SHP77 (cell line): Measurements from ENCODE around the gene MYH4.

Experiments used
- DNase-seq, 2 experiments: peaks; one replicate each; lab custom pipeline; 2025; lab: John Stamatoyannopoulos, UW

Gene MYH4

GRCh38 chr17:10469459-10469858 is at the start of gene MYH4:
Gene MYH4, minus strand, starts transcription at chr17:10469559. Its CDS starts 2,814 bp downstream, at chr17:10466745.
- DNase-seq = no peak

DNA sequence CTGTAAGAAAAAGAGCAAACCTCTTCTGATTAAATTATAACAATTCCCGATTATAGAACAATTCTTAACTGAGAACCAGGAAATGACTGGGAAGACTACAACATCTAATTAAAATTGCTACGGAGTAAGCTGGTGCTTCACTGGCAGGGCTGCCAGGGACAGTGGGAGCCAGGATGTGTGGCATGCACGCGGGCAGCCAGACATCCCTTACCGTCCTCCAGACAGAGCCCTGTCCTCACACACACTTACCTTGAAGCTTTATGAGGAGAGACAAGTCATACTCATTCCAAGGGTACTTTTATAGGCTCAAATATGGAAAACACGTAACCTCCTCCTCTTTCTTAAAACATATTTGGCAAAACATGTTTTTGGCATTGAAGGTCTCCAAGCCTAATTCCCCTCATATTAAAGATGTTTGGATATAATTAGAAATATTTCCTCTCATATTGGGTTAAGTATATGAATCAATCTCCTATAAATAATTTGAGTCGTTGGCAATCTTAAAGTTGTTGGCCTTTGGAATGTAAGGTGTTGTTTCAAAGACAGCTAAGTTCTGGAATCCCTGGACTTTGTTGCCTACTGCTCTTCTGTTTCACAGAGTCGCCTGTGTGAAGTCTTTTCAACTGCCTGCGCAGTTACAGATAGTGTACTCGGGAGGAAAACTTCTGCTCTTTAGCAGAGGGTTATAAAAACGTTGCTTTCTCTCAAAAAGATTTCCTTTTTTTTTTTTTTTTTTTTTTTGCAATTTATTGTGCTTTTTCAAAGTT is 49.1 kb upstream of the MYH4 start, which contains the start of gene MYH1:
Gene MYH1 (minus strand): TSS at position 272 of the 767 bp plus-strand sequence. CDS start 1,900 bp downstream, outside the sequence.
- DNase-seq = no peak

- DNase-seq = no peak
These were observed 47.3 kb upstream of the MYH4 start for GRCh38 chr17:10516638-10517037.

- DNase-seq = no peak
These were observed 46.7 kb upstream of the MYH4 start for GRCh38 chr17:10516065-10516464.

- no peak for DNase-seq
These were observed 44.1 kb upstream of the MYH4 start for GRCh38 chr17:10513299-10514067.

- no peak for DNase-seq
These were observed 43.5 kb upstream of the MYH4 start for GRCh38 chr17:10512856-10513255.

DNA sequence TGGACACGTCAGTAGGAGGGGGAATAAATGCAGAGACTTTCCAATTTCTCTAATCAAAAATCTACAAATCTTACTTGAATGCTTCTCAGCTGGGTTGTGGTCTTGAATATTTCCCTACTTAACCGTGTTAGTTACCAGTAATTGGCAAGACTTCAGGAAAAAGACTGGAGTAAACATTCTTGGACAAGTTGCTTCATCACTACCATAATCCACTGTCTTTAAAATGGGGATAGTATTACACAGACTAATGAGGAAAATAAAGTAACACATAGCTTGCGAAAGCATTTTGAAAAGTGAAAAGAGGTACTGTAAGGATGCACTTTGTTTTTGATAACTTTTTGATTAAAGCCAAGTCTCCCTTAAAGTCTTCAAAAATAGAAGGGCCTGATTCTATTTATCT is 30.6 kb upstream of the MYH4 start:
- DNase-seq = no peak

DNA sequence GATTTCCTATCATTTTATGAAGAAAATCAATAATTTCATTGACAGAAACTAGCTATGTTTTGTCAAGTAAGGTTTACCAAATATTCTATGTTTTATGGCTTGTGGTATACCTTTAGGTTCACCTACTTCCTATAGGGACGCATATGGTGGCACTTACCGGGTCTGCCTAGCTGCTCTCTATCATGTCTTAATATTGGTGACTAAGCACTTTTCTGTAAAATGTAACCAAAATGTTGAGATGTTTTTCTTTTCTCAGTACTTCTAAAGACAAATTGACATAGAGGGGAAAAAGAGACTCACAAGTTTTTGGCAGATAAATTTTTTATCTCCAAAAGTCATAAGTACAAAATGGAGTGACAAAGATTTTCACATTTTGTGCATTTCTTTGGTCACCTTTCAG is 22.6 kb upstream of the MYH4 start:
- no peak for DNase-seq

DNA sequence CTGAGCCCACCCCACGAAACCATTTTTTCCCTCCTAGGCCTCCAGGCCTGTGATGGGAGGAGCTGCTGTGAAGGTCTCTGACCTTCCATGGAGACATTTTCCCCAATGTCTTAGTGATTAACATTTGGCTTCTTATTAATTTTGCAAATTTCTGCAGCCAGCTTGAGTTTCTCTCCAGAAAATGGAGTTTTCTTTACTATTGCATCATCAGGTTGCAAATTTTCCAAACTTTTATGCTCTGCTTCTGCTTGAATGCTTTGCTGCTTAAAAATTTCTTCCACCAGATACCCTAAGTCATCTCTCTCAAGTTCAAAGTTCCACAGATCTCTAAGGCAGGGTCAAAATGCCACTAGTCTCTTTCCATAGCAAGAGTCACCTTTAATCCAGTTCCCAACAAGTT is 12.9 kb upstream of the MYH4 start:
- DNase-seq = no peak

DNA sequence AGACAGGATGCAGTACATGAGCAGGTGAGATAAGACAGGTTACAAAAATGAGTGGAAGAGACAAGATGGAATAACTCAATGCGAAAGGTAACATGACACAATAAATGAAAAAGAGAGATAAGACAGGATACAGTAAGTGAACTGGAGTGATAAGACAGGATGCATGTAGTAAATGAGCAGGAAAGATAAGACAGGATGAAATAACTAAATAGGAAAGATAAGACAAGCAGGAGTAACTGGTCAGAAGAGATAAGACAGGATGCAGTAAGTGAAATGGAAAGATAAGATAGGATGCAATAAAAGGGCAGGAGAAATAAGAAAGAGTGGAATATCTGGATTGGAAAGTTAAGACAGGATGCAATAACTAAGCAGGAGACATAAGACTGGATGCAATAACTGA is 8.3 kb upstream of the MYH4 start:
- no peak for DNase-seq

- no peak for DNase-seq
These were observed 5.2 kb upstream of the MYH4 start for GRCh38 chr17:10474536-10474935.

DNA sequence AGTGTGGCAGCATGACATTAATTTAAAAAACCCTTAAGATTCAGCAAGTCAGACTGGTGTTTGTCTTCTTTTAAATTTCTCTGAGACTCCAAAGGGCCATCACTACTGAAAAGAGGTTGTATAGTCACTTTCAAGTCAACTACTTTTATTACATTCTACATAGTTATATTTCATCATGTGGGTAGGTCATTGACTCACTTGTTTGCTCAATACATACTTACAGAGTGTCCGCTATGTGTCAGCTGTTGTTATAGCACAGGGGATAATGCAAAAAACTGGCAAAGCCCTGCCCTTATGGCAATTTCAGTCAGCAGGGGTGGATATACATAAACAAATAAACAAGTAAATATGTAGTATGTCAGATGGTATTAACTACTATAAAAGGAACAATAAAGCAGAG is 2.5 kb upstream of the MYH4 start:
- no peak for DNase-seq

GRCh38 chr17:10463402-10463801 is 6.0 kb downstream of the MYH4 start:
- no peak for DNase-seq

- DNase-seq = no peak
These were observed 9.3 kb downstream of the MYH4 start for GRCh38 chr17:10460062-10460461.

GRCh38 chr17:10458701-10459100 is 10.7 kb downstream of the MYH4 start:
- no peak for DNase-seq

DNA sequence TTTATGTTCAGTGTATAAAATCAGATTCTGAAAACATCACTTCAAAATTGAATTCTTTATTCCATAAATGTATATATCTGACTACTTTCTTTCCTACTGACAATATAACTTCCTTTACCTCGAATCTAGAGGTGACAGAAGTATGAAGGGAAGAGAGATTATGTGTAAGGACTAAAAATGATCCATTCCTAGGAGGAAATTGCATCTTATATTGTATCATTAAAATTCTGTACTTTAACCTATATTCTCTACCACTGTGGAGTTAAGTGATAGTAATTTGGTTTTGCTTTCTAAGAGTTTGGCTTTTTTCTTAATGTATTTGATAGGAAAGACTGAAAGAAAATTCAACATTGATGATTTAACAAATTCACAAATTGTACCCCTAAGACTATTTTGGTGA is 11.4 kb downstream of the MYH4 start:
- no peak for DNase-seq

DNA sequence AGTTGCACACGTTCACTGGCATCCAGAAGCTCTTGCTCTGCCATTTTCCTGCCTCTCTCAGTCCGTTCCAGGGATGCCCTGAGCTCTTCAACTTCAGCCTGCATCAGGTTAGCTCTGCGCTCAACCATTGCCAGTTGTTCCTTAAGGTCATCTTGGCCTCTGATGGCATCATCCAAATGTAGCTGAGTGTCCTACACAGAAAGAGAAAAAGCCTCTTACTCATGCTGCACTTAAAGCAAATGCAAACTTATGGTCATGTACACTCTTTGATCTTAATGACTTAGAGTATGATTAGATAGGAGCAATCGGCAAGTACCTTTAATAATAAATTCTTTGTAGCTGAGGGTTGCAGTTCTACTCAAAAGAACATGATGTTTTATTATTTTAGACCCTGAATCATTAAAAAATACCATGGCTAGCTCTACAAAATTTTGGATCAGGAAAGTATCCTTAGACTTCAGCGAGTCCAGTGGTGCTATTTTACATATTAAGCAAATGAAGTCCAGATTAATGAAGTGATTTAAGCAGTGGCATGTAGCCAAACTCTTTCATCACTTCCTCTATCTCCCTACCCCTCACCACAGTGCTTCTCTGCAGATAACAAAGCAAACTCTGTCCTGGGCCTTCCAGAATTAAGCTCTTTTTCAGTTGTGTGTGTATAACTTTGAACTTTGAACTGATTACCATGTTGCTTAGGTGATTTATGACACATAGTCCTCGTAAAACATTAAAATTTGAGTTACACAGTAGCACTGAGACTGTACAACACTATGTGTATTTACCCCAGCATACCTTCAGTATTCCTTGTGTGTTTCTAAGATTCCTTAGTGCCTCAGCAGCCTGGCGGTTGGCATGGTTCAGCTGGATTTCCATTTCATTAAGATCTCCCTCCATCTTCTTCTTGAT is 22.1 kb downstream of the MYH4 start:
- no peak for DNase-seq

DNA sequence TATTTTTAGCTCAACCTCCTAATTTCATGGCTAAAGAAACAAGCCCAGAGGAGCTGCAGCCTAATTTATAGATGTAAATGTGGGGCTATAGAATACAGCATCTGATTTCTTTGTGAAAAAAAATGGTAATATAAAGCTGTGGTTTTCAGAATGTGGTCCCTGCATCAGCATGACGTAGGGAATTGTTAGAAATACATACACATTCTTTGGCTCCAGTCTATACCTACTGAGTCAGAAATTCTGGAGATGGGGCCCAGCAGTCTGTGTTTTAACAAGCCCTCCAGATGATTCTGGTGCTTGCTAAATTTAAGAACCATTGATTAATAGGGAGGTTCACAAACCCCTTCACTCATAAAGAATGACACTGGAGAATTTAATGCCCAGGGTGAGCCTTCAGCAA is 29.5 kb downstream of the MYH4 start:
- no peak for DNase-seq

GRCh38 chr17:10435096-10435495 is 34.3 kb downstream of the MYH4 start:
- no peak for DNase-seq

GRCh38 chr17:10429421-10430045 is 39.8 kb downstream of the MYH4 start:
- DNase-seq = no peak

DNA sequence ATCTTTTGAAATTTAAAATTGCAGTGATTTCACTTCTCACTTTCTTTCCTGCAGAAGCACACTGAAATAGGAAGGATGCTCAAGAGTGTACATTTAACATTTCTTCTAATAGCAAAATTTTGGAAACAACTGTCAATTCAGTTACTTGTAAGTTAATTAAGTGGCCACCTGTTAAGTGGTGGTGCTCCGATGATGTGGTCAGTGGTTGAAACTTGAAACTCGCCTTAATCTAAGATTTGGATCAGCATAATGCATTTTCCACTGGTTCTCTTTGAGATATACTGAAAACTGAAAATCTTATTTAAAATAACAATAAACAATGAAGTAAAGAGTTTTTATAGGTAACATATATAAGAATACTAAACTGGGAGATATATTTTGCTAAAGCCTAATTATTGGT is 40.6 kb downstream of the MYH4 start:
- no peak for DNase-seq
